Fibroblast of villous mesenchyme (primary cell): Measurements from ENCODE around the gene TOMM22. TPM values are rescaled to one million over a fixed set of nuclear protein-coding genes. Genes with fewer than 3 reads are reported as not detected.
"Not testable (repeated sequence)": the region's sequence is repeated elsewhere in the genome, so short reads cannot be mapped to it uniquely, and the experiment has no call there.

Source experiments
- DNase-seq: peaks from one replicate; pipeline ENCODE4 v3.0.0-alpha.2; 2010; ENCODE audit warnings: low read depth
- H3K4me3 ChIP-seq: 2 replicates; pipeline ENCODE4 v1.5.1; 2011; ENCODE audit warnings: low read depth, mild to moderate bottlenecking, low read length
- CTCF ChIP-seq: IDR thresholded peaks from 2 replicates; pipeline ENCODE4 v1.5.1; 2012; ENCODE audit warnings: low read depth, mild to moderate bottlenecking, low read length; ENCODE audit not compliant: insufficient read depth
- total RNA-seq: library from RNA; depleted of rRNA; stranded (reverse); fragments of >200 nt; gene quantifications from 2 replicates; pipeline ENCODE4 v1.2.3, GENCODE V29; 2012

The TOMM22 gene
- 60.6 and 88.9 TPM in 2 replicates for total RNA-seq

DNA sequence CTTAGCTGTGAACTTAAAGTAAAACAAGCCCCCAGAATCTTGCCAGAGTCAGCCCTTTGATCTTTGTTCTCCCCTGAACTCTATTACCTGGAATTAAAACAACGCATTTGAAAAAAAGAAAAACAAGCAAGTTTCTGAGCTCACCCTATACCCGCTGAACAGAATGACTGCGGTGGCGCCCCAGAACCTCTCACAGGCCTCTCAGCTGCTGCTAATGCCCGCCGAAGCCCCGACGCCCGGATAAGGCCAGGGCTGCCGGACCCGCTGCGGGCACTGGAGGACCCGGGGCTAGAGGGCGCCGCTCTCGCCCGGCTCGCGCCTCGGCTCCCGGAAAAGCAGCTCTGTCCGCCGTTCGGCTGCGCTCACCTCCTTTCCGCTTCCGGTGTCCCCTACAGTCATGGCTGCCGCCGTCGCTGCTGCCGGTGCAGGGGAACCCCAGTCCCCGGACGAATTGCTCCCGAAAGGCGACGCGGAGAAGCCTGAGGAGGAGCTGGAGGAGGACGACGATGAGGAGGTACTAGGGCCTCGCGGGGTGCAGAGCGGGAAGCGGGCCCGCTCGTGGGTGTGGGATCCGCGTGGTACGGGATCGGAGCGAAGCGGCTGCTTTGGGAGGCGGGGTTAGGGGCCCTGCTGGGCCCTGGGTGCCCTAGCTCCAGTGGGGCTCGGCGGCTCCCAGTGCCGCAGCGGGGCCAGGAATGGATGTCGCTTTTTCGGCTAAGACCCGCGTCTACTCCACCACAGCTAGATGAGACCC is at the start of gene TOMM22:
Gene TOMM22 (plus strand): TSS at position 376 of the 754 bp plus-strand sequence. CDS start 22 bp downstream, at position 398.
- peak; percentile 83 for DNase-seq
- peak; percentile 52 for TF ChIP-seq CTCF
- peak within 1 kb of the TSS; percentile 87 for H3K4me3 ChIP-seq

DNA sequence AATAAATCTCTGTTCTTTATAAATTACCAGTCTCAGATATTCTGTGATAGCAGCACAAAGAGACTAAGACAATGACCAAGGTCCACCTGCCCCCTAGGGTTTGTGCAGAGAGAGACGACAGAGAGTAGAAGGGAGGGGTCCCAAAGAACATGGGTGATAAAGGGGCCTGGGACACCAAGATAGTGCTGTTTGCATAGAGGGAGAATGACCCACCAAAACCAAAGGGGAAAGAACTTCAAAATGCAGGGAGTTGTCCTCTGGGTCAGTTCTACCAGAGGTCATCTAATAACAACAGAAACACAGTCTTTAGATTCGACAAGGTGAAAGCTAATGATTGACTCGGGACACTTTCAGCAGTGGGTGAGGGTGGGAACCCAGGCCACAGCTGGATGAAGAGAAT is 49.2 kb upstream of the TOMM22 start:
- no peak for TF ChIP-seq CTCF
- no peak for DNase-seq
- H3K4me3 ChIP-seq = no peak overlapping the region

- H3K4me3 ChIP-seq = no peak overlapping the region
- no peak for TF ChIP-seq CTCF
- no peak for DNase-seq
Observed at GRCh38 chr22:38638216-38638615, 43.5 kb upstream of the TOMM22 start.

DNA sequence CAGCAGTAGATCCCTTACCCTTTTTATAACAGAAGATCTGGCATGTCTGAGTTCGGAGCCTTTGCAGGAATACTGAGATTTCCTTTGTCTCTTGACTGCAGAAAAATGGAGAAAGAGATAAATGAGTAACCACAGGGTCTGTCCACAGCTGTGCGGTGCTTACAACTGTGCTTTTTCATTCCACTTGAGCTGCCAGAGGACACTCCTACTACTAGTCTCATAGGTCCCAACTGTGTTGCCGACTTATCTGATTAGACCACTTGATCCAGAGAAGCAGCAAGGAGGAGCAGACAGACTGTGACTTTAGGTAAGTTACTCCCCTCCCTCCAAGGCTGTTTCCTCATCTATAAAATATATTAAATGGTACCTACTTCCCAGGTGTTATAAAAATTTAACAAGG is 43.0 kb upstream of the TOMM22 start:
- DNase-seq = no peak
- TF ChIP-seq CTCF = no peak
- H3K4me3 ChIP-seq = no peak overlapping the region

DNA sequence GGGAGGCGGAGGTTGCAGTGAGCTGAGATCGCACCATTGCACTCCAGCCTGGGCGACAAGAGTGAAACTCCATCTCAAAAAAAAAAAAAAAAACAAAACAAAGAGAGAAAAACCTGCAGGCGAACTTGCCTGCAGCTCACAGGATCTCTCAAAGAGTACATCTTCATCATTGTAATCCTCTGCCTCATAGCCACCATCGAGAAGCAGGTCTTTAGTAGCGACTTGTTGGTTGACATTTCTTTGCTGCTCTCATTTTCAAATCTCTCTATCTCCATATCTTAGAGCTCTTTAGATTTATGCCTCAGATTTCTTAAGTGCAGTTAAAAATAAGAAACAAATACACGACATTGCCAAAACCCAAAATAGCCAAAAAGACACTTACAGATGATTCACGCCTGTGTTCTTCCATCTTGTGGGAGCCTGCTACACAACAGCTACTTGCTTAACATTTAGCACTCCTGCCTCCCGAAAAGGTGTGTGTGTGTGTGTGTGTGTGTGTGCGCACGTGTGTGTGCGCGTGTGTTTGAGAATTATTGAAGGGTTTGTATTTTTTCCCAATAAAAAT is 40.2 kb upstream of the TOMM22 start:
- no peak overlapping the region for H3K4me3 ChIP-seq
- no peak for DNase-seq
- TF ChIP-seq CTCF = no peak

GRCh38 chr22:38644245-38644644 is 37.5 kb upstream of the TOMM22 start:
- H3K4me3 ChIP-seq, DNase-seq: not testable (repeated sequence)

GRCh38 chr22:38645430-38645829 is 36.3 kb upstream of the TOMM22 start:
- no peak overlapping the region for H3K4me3 ChIP-seq
- no peak for DNase-seq
- TF ChIP-seq CTCF = no peak
